ENCODE results near the gene GSG1L.

GSG1L gene

GRCh38 chr16:27822529-27822928 lies 241.0 kb downstream of the GSG1L start:
- H3K9me3 Mint-ChIP-seq, result no peaks in the 10 kb centered on the region
- no peaks in the 10 kb centered on the region for H3K4me1 Mint-ChIP-seq
- no peak for ATAC-seq (ENCODE audit: low read depth)

GRCh38 chr16:27820646-27821345 lies 242.7 kb downstream of the GSG1L start:
- Mint-ChIP-seq H3K27me3 (peaks cover 12% of the 10 kb centered on the region), H3K4me3 (no peak overlapping the region), H3K9me3 (no peaks in the 10 kb centered on the region), H3K27ac (no peak overlapping the region), H3K36me3 (no peaks in the 10 kb centered on the region), H3K4me1 (no peaks in the 10 kb centered on the region)
- DNase-seq (ENCODE audit: low spot score in 2 of 2) (no peak), ATAC-seq (ENCODE audit: low read depth) (no peak)

More at GRCh38 chr16:27822529-27822928, 241.0 kb downstream of the GSG1L start:
- Mint-ChIP-seq H3K27me3 (peaks cover 12% of the 10 kb centered on the region), H3K36me3 (no peaks in the 10 kb centered on the region), H3K27ac (no peak overlapping the region), H3K4me3 (no peak overlapping the region)
- DNase-seq (ENCODE audit: low spot score in 2 of 2), result no peak

- Mint-ChIP-seq H3K9me3 (no peaks in the 10 kb centered on the region), H3K27me3 (peaks cover 12% of the 10 kb centered on the region), H3K27ac (no peak overlapping the region), H3K4me1 (no peaks in the 10 kb centered on the region), H3K36me3 (no peaks in the 10 kb centered on the region), H3K4me3 (no peak overlapping the region)
- no peak for DNase-seq (ENCODE audit: low spot score in 2 of 2)
- no peak for ATAC-seq (ENCODE audit: low read depth)
These were observed 243.5 kb downstream of the GSG1L start for GRCh38 chr16:27819881-27820610.

- Mint-ChIP-seq H3K27ac (no peak overlapping the region), H3K4me3 (no peak overlapping the region), H3K27me3 (peaks cover 12% of the 10 kb centered on the region), H3K36me3 (no peaks in the 10 kb centered on the region), H3K9me3 (no peaks in the 10 kb centered on the region), H3K4me1 (no peaks in the 10 kb centered on the region)
- DNase-seq (ENCODE audit: low spot score in 2 of 2) (no peak), ATAC-seq (ENCODE audit: low read depth) (no peak)
These were observed 244.2 kb downstream of the GSG1L start for GRCh38 chr16:27819356-27819755.

GRCh38 chr16:27818246-27818645 lies 245.3 kb downstream of the GSG1L start:
- DNase-seq (ENCODE audit: low spot score in 2 of 2), result no peak
- H3K36me3 Mint-ChIP-seq, result no peaks in the 10 kb centered on the region
- no peak overlapping the region for H3K4me3 Mint-ChIP-seq
- ATAC-seq (ENCODE audit: low read depth), result no peak
- H3K27ac Mint-ChIP-seq, result no peak overlapping the region
- peaks cover 11% of the 10 kb centered on the region for H3K27me3 Mint-ChIP-seq
- H3K4me1 Mint-ChIP-seq, result no peaks in the 10 kb centered on the region
- no peaks in the 10 kb centered on the region for H3K9me3 Mint-ChIP-seq

GRCh38 chr16:27817038-27817437 lies 246.5 kb downstream of the GSG1L start:
- H3K9me3 Mint-ChIP-seq, result no peaks in the 10 kb centered on the region
- no peaks in the 10 kb centered on the region for H3K36me3 Mint-ChIP-seq
- H3K27ac Mint-ChIP-seq, result no peak overlapping the region
- no peak for DNase-seq (ENCODE audit: low spot score in 2 of 2)
- ATAC-seq (ENCODE audit: low read depth), result no peak
- no peaks in the 10 kb centered on the region for H3K4me1 Mint-ChIP-seq
- H3K4me3 Mint-ChIP-seq, result no peak overlapping the region
- H3K27me3 Mint-ChIP-seq, result peaks cover 15% of the 10 kb centered on the region

GRCh38 chr16:27816561-27816960 lies 247.0 kb downstream of the GSG1L start:
- no peaks in the 10 kb centered on the region for H3K36me3 Mint-ChIP-seq
- H3K27ac Mint-ChIP-seq, result no peak overlapping the region
- peaks cover 15% of the 10 kb centered on the region for H3K27me3 Mint-ChIP-seq
- no peaks in the 10 kb centered on the region for H3K9me3 Mint-ChIP-seq
- no peak overlapping the region for H3K4me3 Mint-ChIP-seq
- DNase-seq (ENCODE audit: low spot score in 2 of 2), result no peak
- ATAC-seq (ENCODE audit: low read depth), result no peak
- H3K4me1 Mint-ChIP-seq, result no peaks in the 10 kb centered on the region

GRCh38 chr16:27813591-27813990 lies 249.9 kb downstream of the GSG1L start:
- Mint-ChIP-seq H3K27ac (no peak overlapping the region), H3K36me3 (no peaks in the 10 kb centered on the region), H3K27me3 (peaks cover 12% of the 10 kb centered on the region), H3K9me3 (peaks cover 3% of the 10 kb centered on the region), H3K4me1 (no peaks in the 10 kb centered on the region), H3K4me3 (no peak overlapping the region)
- DNase-seq (ENCODE audit: low spot score in 2 of 2) (no peak), ATAC-seq (ENCODE audit: low read depth) (no peak)

GRCh38 chr16:27811881-27812280 lies 251.6 kb downstream of the GSG1L start:
- Mint-ChIP-seq H3K27ac (no peak overlapping the region), H3K4me1 (no peaks in the 10 kb centered on the region), H3K27me3 (peaks cover 9% of the 10 kb centered on the region), H3K9me3 (peaks cover 3% of the 10 kb centered on the region), H3K36me3 (no peaks in the 10 kb centered on the region), H3K4me3 (no peak overlapping the region)
- ATAC-seq (ENCODE audit: low read depth), result no peak
- DNase-seq (ENCODE audit: low spot score in 2 of 2), result no peak

- Mint-ChIP-seq H3K9me3 (peaks cover 3% of the 10 kb centered on the region), H3K4me1 (peaks cover 3% of the 10 kb centered on the region), H3K27me3 (peaks cover 23% of the 10 kb centered on the region), H3K27ac (no peak overlapping the region), H3K36me3 (peaks cover 2% of the 10 kb centered on the region), H3K4me3 (no peak overlapping the region)
- DNase-seq (ENCODE audit: low spot score in 2 of 2) (no peak), ATAC-seq (ENCODE audit: low read depth) (no peak)
These were observed 256.5 kb downstream of the GSG1L start for GRCh38 chr16:27806986-27807385.

- ATAC-seq (ENCODE audit: low read depth), result no peak
- no peak for DNase-seq (ENCODE audit: low spot score in 2 of 2)
- Mint-ChIP-seq H3K4me3 (no peak overlapping the region), H3K4me1 (peaks cover 3% of the 10 kb centered on the region), H3K27ac (no peak overlapping the region), H3K9me3 (peaks cover 3% of the 10 kb centered on the region), H3K27me3 (peaks cover 23% of the 10 kb centered on the region), H3K36me3 (peaks cover 2% of the 10 kb centered on the region)
These were observed 257.1 kb downstream of the GSG1L start for GRCh38 chr16:27806388-27806787.

- peaks cover 2% of the 10 kb centered on the region for H3K36me3 Mint-ChIP-seq
- H3K27me3 Mint-ChIP-seq, result peaks cover 24% of the 10 kb centered on the region
- ATAC-seq (ENCODE audit: low read depth) (no peak), DNase-seq (ENCODE audit: low spot score in 2 of 2) (no peak)
- H3K4me3 Mint-ChIP-seq, result no peak overlapping the region
- no peak overlapping the region for H3K27ac Mint-ChIP-seq
- peaks cover 3% of the 10 kb centered on the region for H3K4me1 Mint-ChIP-seq
- peaks cover 3% of the 10 kb centered on the region for H3K9me3 Mint-ChIP-seq
These were observed 257.6 kb downstream of the GSG1L start for GRCh38 chr16:27805828-27806351.

GRCh38 chr16:27803775-27804549 lies 259.6 kb downstream of the GSG1L start:
- Mint-ChIP-seq H3K4me1 (peaks cover 3% of the 10 kb centered on the region), H3K36me3 (peaks cover 2% of the 10 kb centered on the region), H3K27ac (no peak overlapping the region), H3K9me3 (no peaks in the 10 kb centered on the region), H3K27me3 (peaks cover 25% of the 10 kb centered on the region), H3K4me3 (no peak overlapping the region)
- ATAC-seq (ENCODE audit: low read depth) (no peak), DNase-seq (ENCODE audit: low spot score in 2 of 2) (no peak)

All from memory B cell (primary cell).